GM21529 (cell line): ENCODE data around the gene DDIT4.
"Not testable (repeated sequence)": the region's sequence is repeated elsewhere in the genome, so short reads cannot be mapped to it uniquely, and the experiment has no call there.

ENCODE experiments used
- ATAC-seq: cut with Tn5 transposase; IDR thresholded peaks from one replicate; pipeline ENCODE4 v1.9.1; 2021; ENCODE audit not compliant: unreplicated experiment

DDIT4 gene

GRCh38 chr10:72273410-72274212 lies at the start of gene DDIT4:
TSS of gene DDIT4 (plus strand) at chr10:72273924. CDS start at chr10:72274217, 293 bp downstream.
- peak; percentile 77 for ATAC-seq

- not testable (repeated sequence) for ATAC-seq
Measured at GRCh38 chr10:72224191-72224590, 49.5 kb upstream of the DDIT4 start.

GRCh38 chr10:72226418-72227027 lies 47.2 kb upstream of the DDIT4 start:
- ATAC-seq = no peak

GRCh38 chr10:72227826-72228225 lies 45.9 kb upstream of the DDIT4 start:
- ATAC-seq = no peak

GRCh38 chr10:72228318-72228751 lies 45.4 kb upstream of the DDIT4 start:
- ATAC-seq = no peak

- ATAC-seq = no peak
Measured at GRCh38 chr10:72229261-72230251, 44.2 kb upstream of the DDIT4 start.

GRCh38 chr10:72233621-72234020 lies 40.1 kb upstream of the DDIT4 start:
- no peak for ATAC-seq

GRCh38 chr10:72234560-72235095 lies 39.1 kb upstream of the DDIT4 start:
- no peak for ATAC-seq

GRCh38 chr10:72235544-72236279 lies 38.0 kb upstream of the DDIT4 start:
- ATAC-seq = no peak

- ATAC-seq = no peak
Measured at GRCh38 chr10:72238392-72239175, 35.1 kb upstream of the DDIT4 start.

- ATAC-seq = no peak
Measured at GRCh38 chr10:72239409-72239808, 34.3 kb upstream of the DDIT4 start.

- no peak for ATAC-seq
Measured at GRCh38 chr10:72240371-72240770, 33.4 kb upstream of the DDIT4 start.

GRCh38 chr10:72241691-72242252 lies 32.0 kb upstream of the DDIT4 start:
- no peak for ATAC-seq

GRCh38 chr10:72242675-72243074 lies 31.0 kb upstream of the DDIT4 start:
- ATAC-seq = no peak

- ATAC-seq = no peak
Measured at GRCh38 chr10:72243822-72244437, 29.8 kb upstream of the DDIT4 start.

- ATAC-seq = no peak
Measured at GRCh38 chr10:72244573-72245038, 29.1 kb upstream of the DDIT4 start.

- ATAC-seq = no peak
Measured at GRCh38 chr10:72245949-72246525, 27.7 kb upstream of the DDIT4 start.

GRCh38 chr10:72248468-72249151 lies 25.1 kb upstream of the DDIT4 start:
- peak; percentile 76 for ATAC-seq
